ENCODE results near the gene ATAD2B. TPM values are rescaled to one million over a fixed set of nuclear protein-coding genes. Genes with fewer than 3 reads are reported as not detected.

Gene ATAD2B
- total and polyA plus RNA-seq, 4 donors: 2.3 to 16.2 (median 11.5) TPM

GRCh38 chr2:23850564-23851256 lies 76.2 kb downstream of the ATAD2B start:
- no peak overlapping the region for H3K9ac ChIP-seq (ENCODE audit: low read depth in 1 of 2, low read length in 2 of 2)
- no peak overlapping the region for H3K4me3 ChIP-seq (ENCODE audit: low read depth in 1 of 3, low read length in 3 of 3)
- DNase-seq (ENCODE audit: low spot score): no peak
- WGBS: 83% methylated on average over 4 of the region's 4 CpGs
- no peak overlapping the region for H3K27ac ChIP-seq (ENCODE audit: low read depth in 1 of 2, low read length in 2 of 2)
- no peaks in the 10 kb centered on the region for H3K27me3 ChIP-seq (ENCODE audit: control insufficient read depth in 4 of 4, insufficient read depth in 4 of 4, low read length in 3 of 4)
- peaks cover 0 to 3% (median 1%) of the 10 kb centered on the region in 4 donors for H3K36me3 ChIP-seq (ENCODE audit: control insufficient read depth in 4 of 4, insufficient read depth in 3 of 4, low read depth in 1 of 4, low read length in 3 of 4)
- no peaks in the 10 kb centered on the region for H3K9me3 ChIP-seq (ENCODE audit: control insufficient read depth in 4 of 4, low read length in 3 of 4)
- TF ChIP-seq, protein P1, sequence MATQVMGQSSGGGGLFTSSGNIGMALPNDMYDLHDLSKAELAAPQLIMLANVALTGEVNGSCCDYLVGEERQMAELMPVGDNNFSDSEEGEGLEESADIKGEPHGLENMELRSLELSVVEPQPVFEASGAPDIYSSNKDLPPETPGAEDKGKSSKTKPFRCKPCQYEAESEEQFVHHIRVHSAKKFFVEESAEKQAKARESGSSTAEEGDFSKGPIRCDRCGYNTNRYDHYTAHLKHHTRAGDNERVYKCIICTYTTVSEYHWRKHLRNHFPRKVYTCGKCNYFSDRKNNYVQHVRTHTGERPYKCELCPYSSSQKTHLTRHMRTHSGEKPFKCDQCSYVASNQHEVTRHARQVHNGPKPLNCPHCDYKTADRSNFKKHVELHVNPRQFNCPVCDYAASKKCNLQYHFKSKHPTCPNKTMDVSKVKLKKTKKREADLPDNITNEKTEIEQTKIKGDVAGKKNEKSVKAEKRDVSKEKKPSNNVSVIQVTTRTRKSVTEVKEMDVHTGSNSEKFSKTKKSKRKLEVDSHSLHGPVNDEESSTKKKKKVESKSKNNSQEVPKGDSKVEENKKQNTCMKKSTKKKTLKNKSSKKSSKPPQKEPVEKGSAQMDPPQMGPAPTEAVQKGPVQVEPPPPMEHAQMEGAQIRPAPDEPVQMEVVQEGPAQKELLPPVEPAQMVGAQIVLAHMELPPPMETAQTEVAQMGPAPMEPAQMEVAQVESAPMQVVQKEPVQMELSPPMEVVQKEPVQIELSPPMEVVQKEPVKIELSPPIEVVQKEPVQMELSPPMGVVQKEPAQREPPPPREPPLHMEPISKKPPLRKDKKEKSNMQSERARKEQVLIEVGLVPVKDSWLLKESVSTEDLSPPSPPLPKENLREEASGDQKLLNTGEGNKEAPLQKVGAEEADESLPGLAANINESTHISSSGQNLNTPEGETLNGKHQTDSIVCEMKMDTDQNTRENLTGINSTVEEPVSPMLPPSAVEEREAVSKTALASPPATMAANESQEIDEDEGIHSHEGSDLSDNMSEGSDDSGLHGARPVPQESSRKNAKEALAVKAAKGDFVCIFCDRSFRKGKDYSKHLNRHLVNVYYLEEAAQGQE (IDR thresholded peaks at IDR 0.05): no peak
- TF ChIP-seq RAD21 (IDR thresholded peaks at IDR 0.05) (no peak), JUND (IDR thresholded peaks at IDR 0.05) (no peak), CTCF (IDR thresholded peaks at IDR 0.05; ENCODE audit: low read depth, low read length, missing input control) (no peak), YY1 (IDR thresholded peaks at IDR 0.05) (no peak)
- H3K4me1 ChIP-seq (ENCODE audit: control insufficient read depth in 4 of 4, insufficient read depth in 4 of 4, low read length in 3 of 4): no peaks in the 10 kb centered on the region

DNA sequence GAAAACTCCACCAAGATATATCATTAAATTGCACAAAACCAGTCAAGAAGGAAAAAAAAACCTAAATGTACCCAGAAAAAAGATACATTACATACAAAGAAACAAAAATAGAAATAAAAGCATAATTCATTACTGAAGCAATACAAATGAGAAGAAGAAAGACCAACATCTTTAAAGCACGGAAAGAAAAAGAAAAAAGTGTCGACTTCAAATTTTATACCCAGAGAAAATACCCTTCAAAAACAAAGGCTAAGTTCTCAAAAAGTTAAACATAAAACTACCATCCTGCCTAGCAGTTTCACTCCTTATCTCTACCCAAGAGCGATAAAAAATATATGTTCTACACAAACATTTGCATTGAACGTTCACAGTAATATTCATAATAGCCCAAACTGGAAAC lies 82.0 kb downstream of the ATAD2B start:
- DNase-seq (ENCODE audit: low spot score): no peak
- H3K36me3 ChIP-seq (ENCODE audit: control insufficient read depth in 4 of 4, insufficient read depth in 3 of 4, low read depth in 1 of 4, low read length in 3 of 4): no peaks in the 10 kb centered on the region

More for the DNA sequence above, 82.0 kb downstream of the ATAD2B start:
- WGBS: 96% methylated on average over 4 of the region's 4 CpGs
- Histone ChIP-seq H3K9ac (ENCODE audit: low read depth in 1 of 2, low read length in 2 of 2) (no peak overlapping the region), H3K27ac (ENCODE audit: low read depth in 1 of 2, low read length in 2 of 2) (no peak overlapping the region), H3K9me3 (ENCODE audit: control insufficient read depth in 4 of 4, low read length in 3 of 4) (no peaks in the 10 kb centered on the region), H3K27me3 (ENCODE audit: control insufficient read depth in 4 of 4, insufficient read depth in 4 of 4, low read length in 3 of 4) (no peaks in the 10 kb centered on the region), H3K4me1 (ENCODE audit: control insufficient read depth in 4 of 4, insufficient read depth in 4 of 4, low read length in 3 of 4) (no peaks in the 10 kb centered on the region), H3K4me3 (ENCODE audit: low read depth in 1 of 3, low read length in 3 of 3) (no peak overlapping the region)
- TF ChIP-seq FOXA2 (IDR thresholded peaks at IDR 0.05) (no peak), HNF4A (conservative IDR thresholded peaks at IDR 0.05) (no peak), TAF1 (conservative IDR thresholded peaks at IDR 0.05) (no peak), NR2F2 (IDR thresholded peaks at IDR 0.05) (no peak), HNF4G (IDR thresholded peaks at IDR 0.05) (no peak), RAD21 (IDR thresholded peaks at IDR 0.05) (no peak), CTCF (IDR thresholded peaks at IDR 0.05; ENCODE audit: low read depth, low read length, missing input control) (no peak), RXRA (IDR thresholded peaks at IDR 0.05) (no peak)
- TF ChIP-seq, protein P1 (IDR thresholded peaks at IDR 0.05): no peak
